CD4-positive, CD25-positive, alpha-beta regulatory T cell (primary cell): ENCODE measurements around the gene SYS1. TPM values are rescaled to one million over a fixed set of nuclear protein-coding genes. Genes with fewer than 3 reads are reported as not detected.

Source experiments
- ATAC-seq, 2 donors: fragments of 150-1000 bp; cut with Tn5 transposase; one replicate each; pipeline ENCODE4 v1.10.0; 2021; ENCODE audit warnings: low read depth in 2 of 2, moderate number of reproducible peaks in 2 of 2, moderate library complexity in 1 of 2
- DNase-seq, 3 donors: peaks; one replicate each; pipeline versions ENCODE4 v3.0.0 to v3.0.0-alpha.2; 2012 to 2022; ENCODE audit warnings: mixed read lengths in 1 of 3
- H3K27ac ChIP-seq: one replicate; pipeline ENCODE4 v1.7.0; 2013; ENCODE audit warnings: mild to moderate bottlenecking, low read length; ENCODE audit not compliant: insufficient read depth, poor library complexity, severe bottlenecking
- H3K27me3 ChIP-seq: one replicate; pipeline ENCODE4 v1.7.0; 2013; ENCODE audit warnings: low read length; ENCODE audit not compliant: control insufficient read depth, insufficient read depth
- H3K36me3 ChIP-seq: one replicate; pipeline ENCODE4 v1.7.0; 2013; ENCODE audit warnings: mild to moderate bottlenecking, low read length, moderate library complexity; ENCODE audit not compliant: control insufficient read depth, insufficient read depth
- H3K4me1 ChIP-seq: 2 replicates; pipeline ENCODE4 v1.7.0; 2013; ENCODE audit warnings: mild to moderate bottlenecking, low read length; ENCODE audit not compliant: insufficient read depth, control insufficient read depth, poor library complexity, severe bottlenecking
- H3K4me3 ChIP-seq: one replicate; pipeline ENCODE4 v1.7.0; 2013; ENCODE audit warnings: low read depth, mild to moderate bottlenecking, low read length, moderate library complexity
- H3K9me3 ChIP-seq, 2 experiments: 1 replicate in 1 of 2; 2 replicates in 1 of 2; pipeline ENCODE4 v1.7.0; 2013; ENCODE audit warnings: low read length in 2 of 2, mild to moderate bottlenecking in 1 of 2, moderate library complexity in 1 of 2; ENCODE audit not compliant: control insufficient read depth in 2 of 2
- H3K27ac Mint-ChIP-seq, 3 donors: one replicate each; pipeline ENCODE4 v1.8.0; 2020 to 2022; ENCODE audit warnings: mild to moderate bottlenecking in 3 of 3, mixed read lengths in 3 of 3, moderate library complexity in 2 of 3
- H3K27me3 Mint-ChIP-seq: one replicate; pipeline ENCODE4 v1.8.0; 2022; ENCODE audit warnings: mild to moderate bottlenecking, mixed read lengths
- H3K36me3 Mint-ChIP-seq: one replicate; pipeline ENCODE4 v1.8.0; 2020; ENCODE audit warnings: mixed read lengths
- H3K4me1 Mint-ChIP-seq, 4 donors: one replicate each; pipeline ENCODE4 v1.8.0; 2020 to 2022; ENCODE audit warnings: mixed read lengths in 4 of 4, mild to moderate bottlenecking in 1 of 4
- H3K4me3 Mint-ChIP-seq, 4 donors: one replicate each; pipeline ENCODE4 v1.8.0; 2020 to 2022; ENCODE audit warnings: mild to moderate bottlenecking in 4 of 4, mixed read lengths in 4 of 4, moderate library complexity in 3 of 4
- H3K9me3 Mint-ChIP-seq, 7 donors: one replicate each; pipeline ENCODE4 v1.8.0; 2020 to 2022; ENCODE audit warnings: mixed read lengths in 7 of 7, mild to moderate bottlenecking in 3 of 7, moderate library complexity in 2 of 7
- polyA plus RNA-seq, 4 donors: library from polyadenylated mRNA; unstranded; fragments of 300-500 nt; fragmentation: Illumina TruSeq; gene quantifications; one replicate each; pipeline ENCODE4 v1.2.3, GENCODE V29; 2021
- total RNA-seq: library from RNA; stranded (reverse); gene quantifications from one replicate; pipeline ENCODE4 v1.2.3, GENCODE V29; 2022

The SYS1 gene
- total and polyA plus RNA-seq, 5 donors from 2014 or later: 38.4 to 94.2 (median 43.4) TPM

DNA sequence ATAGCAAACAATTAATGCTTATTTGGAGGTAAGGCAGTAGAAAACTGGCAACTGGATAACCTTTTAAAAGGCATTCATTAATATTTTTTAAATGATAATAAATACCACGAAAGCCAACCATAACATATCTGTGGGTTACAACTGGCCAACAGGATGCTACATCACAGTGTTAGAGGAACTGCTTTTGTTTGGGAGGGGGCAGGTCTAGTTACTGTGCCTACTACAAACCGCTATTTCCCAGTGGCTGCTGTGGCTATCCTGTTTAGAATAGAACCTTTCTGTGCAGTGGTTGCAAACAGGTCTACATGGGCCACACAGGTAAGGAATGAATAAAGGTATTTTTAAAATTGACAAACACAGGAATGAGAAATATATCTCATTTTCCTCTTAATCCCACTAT, 54.0 kb downstream of the SYS1 start:
- Histone ChIP-seq H3K4me3 (peak overlapping the region; percentile 95), H3K36me3 (peaks cover 37% of the 10 kb centered on the region), H3K4me1 (peaks cover 38% of the 10 kb centered on the region), H3K9me3 (no peaks in the 10 kb centered on the region), H3K27me3 (no peaks in the 10 kb centered on the region), H3K27ac (peak overlapping the region; percentile 89)
- Mint-ChIP-seq H3K9me3 (no peaks in the 10 kb centered on the region), H3K36me3 (peaks cover 34% of the 10 kb centered on the region), H3K27me3 (no peaks in the 10 kb centered on the region), H3K4me1 (peaks cover 24 to 45% (median 31%) of the 10 kb centered on the region in 4 donors), H3K4me3 (peak overlapping the region; percentile 92 to 100 (median 96)), H3K27ac (peak overlapping the region in 2 of 3 donors; percentile 98 to 99)
- DNase-seq (peak in 1 of 3 donors; percentile 35), ATAC-seq (no peak)

Other genes starting within 250 kb of the SYS1 start
- gene WFDC5, start 248.0 kb upstream of the SYS1 start, total RNA-seq: not detected
- gene WFDC5, start 248.0 kb upstream of the SYS1 start, polyA plus RNA-seq: not detected
- gene WFDC12, start 238.7 kb upstream of the SYS1 start, total RNA-seq: not detected
- not detected for gene WFDC12, start 238.7 kb upstream of the SYS1 start, polyA plus RNA-seq
- gene PI3, start 188.3 kb upstream of the SYS1 start, total RNA-seq: not detected
- gene PI3, start 188.3 kb upstream of the SYS1 start, polyA plus RNA-seq: not detected
- gene SEMG1, start 156.1 kb upstream of the SYS1 start, total RNA-seq: not detected
- gene SEMG1, start 156.1 kb upstream of the SYS1 start, polyA plus RNA-seq: not detected
- not detected for gene SEMG2, start 141.8 kb upstream of the SYS1 start, total RNA-seq
- not detected for gene SEMG2, start 141.8 kb upstream of the SYS1 start, polyA plus RNA-seq
- not detected for gene SLPI, start 108.6 kb upstream of the SYS1 start, total RNA-seq
- not detected for gene SLPI, start 108.6 kb upstream of the SYS1 start, polyA plus RNA-seq
- not detected for gene RBPJL, start 56.3 kb upstream of the SYS1 start, total RNA-seq
- gene RBPJL, start 56.3 kb upstream of the SYS1 start, polyA plus RNA-seq: not detected
- gene MATN4, start 54.9 kb upstream of the SYS1 start, total RNA-seq: not detected
- under 1 TPM in 1 of 4 donors, not detected in 3; 0.10 TPM for gene MATN4, start 54.9 kb upstream of the SYS1 start, polyA plus RNA-seq
- gene SDC4, start 14.7 kb upstream of the SYS1 start, total RNA-seq: 8.2 TPM
- gene SDC4, start 14.7 kb upstream of the SYS1 start, polyA plus RNA-seq: 1 to 10 TPM; 2.2 to 6.3 (median 3.7) TPM
- gene TP53TG5, start 15.2 kb downstream of the SYS1 start, total RNA-seq: not detected
- gene TP53TG5, start 15.2 kb downstream of the SYS1 start, polyA plus RNA-seq: under 1 TPM; 0.18 to 0.56 (median 0.23) TPM
- 15.1 TPM for gene DBNDD2, start 45.1 kb downstream of the SYS1 start, total RNA-seq
- 10 to 100 TPM; 19.5 to 23.5 (median 21.7) TPM for gene DBNDD2, start 45.1 kb downstream of the SYS1 start, polyA plus RNA-seq
- gene PIGT, start 53.0 kb downstream of the SYS1 start, total RNA-seq: 137 TPM
- 100 to 1,000 TPM in 1 of 4 donors, 10 to 100 TPM in 3; 80.3 to 102 (median 91.7) TPM for gene PIGT, start 53.0 kb downstream of the SYS1 start, polyA plus RNA-seq
- not detected for gene WFDC2, start 106.6 kb downstream of the SYS1 start, total RNA-seq
- not detected for gene WFDC2, start 106.6 kb downstream of the SYS1 start, polyA plus RNA-seq
- not detected for gene SPINT3, start 152.5 kb downstream of the SYS1 start, total RNA-seq
- gene SPINT3, start 152.5 kb downstream of the SYS1 start, polyA plus RNA-seq: not detected
- not detected for gene WFDC6, start 176.3 kb downstream of the SYS1 start, total RNA-seq
- gene WFDC6, start 176.3 kb downstream of the SYS1 start, polyA plus RNA-seq: not detected
- not detected for gene EPPIN, start 184.2 kb downstream of the SYS1 start, total RNA-seq
- gene EPPIN, start 184.2 kb downstream of the SYS1 start, polyA plus RNA-seq: not detected
- not detected for gene WFDC8, start 216.1 kb downstream of the SYS1 start, total RNA-seq
- not detected for gene WFDC8, start 216.1 kb downstream of the SYS1 start, polyA plus RNA-seq